Activated B cell treated with CpG ODN at 0.5 μM for 24 hours (primary cell): Measurements from ENCODE around the gene TM4SF4. TPM values are rescaled to one million over a fixed set of nuclear protein-coding genes. Genes with fewer than 3 reads are reported as not detected.

Experiments
- ATAC-seq: fragments of 200-7000 bp; cut with Tn5 transposase; one replicate; pipeline ENCODE4 v1.10.0; 2021; ENCODE audit warnings: low read depth, mild to moderate bottlenecking, moderate library complexity
- CTCF ChIA-PET: fragments of 350-600 bp; sonication (Branson Sonifier 250); formaldehyde crosslinking; loops from one replicate; lab custom pipeline; 2021; ENCODE audit warnings: antibody characterized with exemption; lab: Charles Lee
- POLR2A ChIA-PET: fragments of 350-600 bp; sonication (Branson Sonifier 250); formaldehyde crosslinking; loops from one replicate; lab custom pipeline; 2021; ENCODE audit warnings: antibody characterized with exemption; lab: Charles Lee
- DNase-seq: peaks from one replicate; pipeline ENCODE4 v3.0.0; 2022
- H3K27ac Mint-ChIP-seq: one replicate; pipeline ENCODE4 v1.8.0; 2020; ENCODE audit warnings: mixed read lengths
- H3K27me3 Mint-ChIP-seq: one replicate; pipeline ENCODE4 v1.8.0; 2021; ENCODE audit warnings: mixed read lengths
- H3K36me3 Mint-ChIP-seq: one replicate; pipeline ENCODE4 v1.8.0; 2021; ENCODE audit warnings: low read depth, mixed read lengths
- H3K4me1 Mint-ChIP-seq: one replicate; pipeline ENCODE4 v1.8.0; 2021; ENCODE audit warnings: mixed read lengths
- H3K4me3 Mint-ChIP-seq: one replicate; pipeline ENCODE4 v1.8.0; 2020; ENCODE audit warnings: mild to moderate bottlenecking, mixed read lengths
- H3K9me3 Mint-ChIP-seq: one replicate; pipeline ENCODE4 v1.8.0; 2020; ENCODE audit warnings: mixed read lengths
- intact Hi-C: fragments of 100-400 bp; cut with micrococcal nuclease; formaldehyde crosslinking; loops from one replicate; pipeline ENCODE4 v1.15.1; 2024
- total RNA-seq: library from RNA; stranded (reverse); gene quantifications from 2 replicates; pipeline ENCODE4 v1.2.3, GENCODE V29; 2022
- TF ChIP-seq, protein P1 (sequence below): fragments of 200-600 bp; IDR thresholded peaks from one replicate; pipeline ENCODE4 v1.8.0; 2022; ENCODE audit warnings: antibody characterized with exemption, mild to moderate bottlenecking

The TM4SF4 gene
- total RNA-seq, 1 donor from 2014 or later: not detected

DNA sequence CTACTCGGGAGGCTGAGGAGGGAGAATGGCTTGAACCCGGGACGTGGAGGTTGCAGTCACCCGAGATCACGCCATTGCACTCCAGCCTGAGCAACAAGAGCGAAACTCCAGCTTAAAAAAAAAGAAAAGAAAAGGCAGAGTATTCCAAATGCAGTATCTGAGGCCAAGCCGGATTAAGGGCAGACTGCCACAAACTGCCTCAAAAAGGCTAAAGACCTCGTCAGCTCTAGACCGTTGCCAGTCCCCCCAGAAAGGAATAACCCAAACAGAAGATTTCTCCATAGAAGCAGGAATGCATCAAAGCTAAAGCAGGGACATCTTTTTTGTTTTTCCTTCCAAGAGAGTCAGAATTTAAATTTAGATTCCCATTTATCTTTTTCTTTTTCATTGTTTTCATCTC lies 72.9 kb downstream of the TM4SF4 start:
- TF ChIP-seq, protein P1, sequence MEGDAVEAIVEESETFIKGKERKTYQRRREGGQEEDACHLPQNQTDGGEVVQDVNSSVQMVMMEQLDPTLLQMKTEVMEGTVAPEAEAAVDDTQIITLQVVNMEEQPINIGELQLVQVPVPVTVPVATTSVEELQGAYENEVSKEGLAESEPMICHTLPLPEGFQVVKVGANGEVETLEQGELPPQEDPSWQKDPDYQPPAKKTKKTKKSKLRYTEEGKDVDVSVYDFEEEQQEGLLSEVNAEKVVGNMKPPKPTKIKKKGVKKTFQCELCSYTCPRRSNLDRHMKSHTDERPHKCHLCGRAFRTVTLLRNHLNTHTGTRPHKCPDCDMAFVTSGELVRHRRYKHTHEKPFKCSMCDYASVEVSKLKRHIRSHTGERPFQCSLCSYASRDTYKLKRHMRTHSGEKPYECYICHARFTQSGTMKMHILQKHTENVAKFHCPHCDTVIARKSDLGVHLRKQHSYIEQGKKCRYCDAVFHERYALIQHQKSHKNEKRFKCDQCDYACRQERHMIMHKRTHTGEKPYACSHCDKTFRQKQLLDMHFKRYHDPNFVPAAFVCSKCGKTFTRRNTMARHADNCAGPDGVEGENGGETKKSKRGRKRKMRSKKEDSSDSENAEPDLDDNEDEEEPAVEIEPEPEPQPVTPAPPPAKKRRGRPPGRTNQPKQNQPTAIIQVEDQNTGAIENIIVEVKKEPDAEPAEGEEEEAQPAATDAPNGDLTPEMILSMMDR: no peak
- ChIA-PET CTCF (no interaction called here), POLR2A (no interaction called here)
- Mint-ChIP-seq H3K9me3 (no peaks in the 10 kb centered on the region), H3K4me3 (no peak overlapping the region), H3K27ac (no peak overlapping the region), H3K4me1 (no peaks in the 10 kb centered on the region), H3K27me3 (peaks cover 20% of the 10 kb centered on the region), H3K36me3 (no peaks in the 10 kb centered on the region)
- DNase-seq (no peak), ATAC-seq (no peak)
- intact Hi-C loops: no loop called here

DNA sequence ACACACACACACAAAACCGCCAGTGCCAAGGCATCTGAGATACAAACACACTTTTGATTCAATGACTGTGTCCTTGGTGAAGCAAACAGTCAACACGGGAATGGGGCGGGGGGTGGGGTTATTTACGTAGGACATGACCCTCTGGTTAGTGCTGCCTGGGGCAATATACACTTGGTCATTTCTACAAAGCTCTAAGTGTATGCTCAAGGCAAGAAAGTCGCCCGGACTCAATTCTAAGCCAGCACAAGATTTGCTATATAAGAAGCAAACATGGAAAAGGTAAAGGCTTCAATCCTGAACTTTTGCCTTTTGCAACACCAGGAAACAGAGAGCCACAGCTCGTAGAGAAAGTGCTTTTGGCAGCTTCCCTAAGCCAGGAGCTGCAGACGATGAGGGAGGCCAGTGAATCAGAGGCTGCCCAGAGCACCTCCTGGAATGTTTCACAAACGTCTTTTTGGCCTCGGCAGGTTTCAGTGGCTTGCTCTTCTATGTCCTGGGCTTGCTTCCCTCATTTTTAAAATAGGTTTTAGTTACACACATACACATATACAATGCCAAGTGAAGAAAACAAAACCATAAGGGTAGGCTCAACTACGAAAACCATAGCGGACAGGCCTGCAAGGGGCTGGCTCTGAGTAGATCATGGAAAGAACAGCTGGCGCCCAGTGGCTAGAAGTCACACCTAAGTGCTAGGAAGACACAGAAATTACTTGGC lies 73.6 kb downstream of the TM4SF4 start:
- no peak overlapping the region for H3K27ac Mint-ChIP-seq
- TF ChIP-seq, protein P1: no peak
- DNase-seq (no peak), ATAC-seq (no peak)
- intact Hi-C loops: no loop called here
- H3K9me3 Mint-ChIP-seq: no peaks in the 10 kb centered on the region
- POLR2A ChIA-PET: no interaction called here
- no peaks in the 10 kb centered on the region for H3K36me3 Mint-ChIP-seq
- CTCF ChIA-PET: no interaction called here
- no peaks in the 10 kb centered on the region for H3K4me1 Mint-ChIP-seq
- H3K27me3 Mint-ChIP-seq: peaks cover 17% of the 10 kb centered on the region
- H3K4me3 Mint-ChIP-seq: no peak overlapping the region

GRCh38 chr3:149548669-149549065 lies 74.2 kb downstream of the TM4SF4 start:
- ChIA-PET POLR2A (no interaction called here), CTCF (no interaction called here)
- TF ChIP-seq, protein P1: no peak
- no peaks in the 10 kb centered on the region for H3K9me3 Mint-ChIP-seq
- ATAC-seq (no peak), DNase-seq (no peak)
- H3K4me1 Mint-ChIP-seq: no peaks in the 10 kb centered on the region
- no peak overlapping the region for H3K4me3 Mint-ChIP-seq
- intact Hi-C loops: no loop called here
- H3K27me3 Mint-ChIP-seq: peaks cover 17% of the 10 kb centered on the region
- H3K27ac Mint-ChIP-seq: no peak overlapping the region
- H3K36me3 Mint-ChIP-seq: no peaks in the 10 kb centered on the region

DNA sequence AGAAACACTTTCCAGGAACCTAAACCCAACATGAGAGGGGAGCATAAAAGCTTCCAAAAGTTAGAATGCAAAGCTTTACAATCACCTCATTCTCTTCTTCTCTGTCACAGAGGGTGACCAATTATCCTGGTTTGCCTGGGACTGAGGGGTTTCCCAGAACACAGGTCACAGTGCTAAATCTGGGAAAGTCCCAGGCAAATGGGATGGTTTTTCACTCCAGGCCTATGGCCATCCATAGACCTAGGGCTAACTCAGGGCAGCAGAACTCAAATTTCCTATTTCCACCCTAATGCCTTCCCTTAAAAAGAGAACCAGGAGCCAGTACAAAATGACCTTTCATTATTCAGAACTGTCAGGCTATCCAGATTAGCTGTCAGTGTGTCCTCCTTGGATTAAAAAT lies 77.0 kb downstream of the TM4SF4 start:
- H3K9me3 Mint-ChIP-seq: no peaks in the 10 kb centered on the region
- no peak overlapping the region for H3K27ac Mint-ChIP-seq
- peaks cover 17% of the 10 kb centered on the region for H3K27me3 Mint-ChIP-seq
- ATAC-seq (no peak), DNase-seq (no peak)
- H3K4me3 Mint-ChIP-seq: no peak overlapping the region
- intact Hi-C loops: no loop called here
- TF ChIP-seq, protein P1: no peak
- POLR2A ChIA-PET: no interaction called here
- no peaks in the 10 kb centered on the region for H3K36me3 Mint-ChIP-seq
- no peaks in the 10 kb centered on the region for H3K4me1 Mint-ChIP-seq
- CTCF ChIA-PET: no interaction called here

DNA sequence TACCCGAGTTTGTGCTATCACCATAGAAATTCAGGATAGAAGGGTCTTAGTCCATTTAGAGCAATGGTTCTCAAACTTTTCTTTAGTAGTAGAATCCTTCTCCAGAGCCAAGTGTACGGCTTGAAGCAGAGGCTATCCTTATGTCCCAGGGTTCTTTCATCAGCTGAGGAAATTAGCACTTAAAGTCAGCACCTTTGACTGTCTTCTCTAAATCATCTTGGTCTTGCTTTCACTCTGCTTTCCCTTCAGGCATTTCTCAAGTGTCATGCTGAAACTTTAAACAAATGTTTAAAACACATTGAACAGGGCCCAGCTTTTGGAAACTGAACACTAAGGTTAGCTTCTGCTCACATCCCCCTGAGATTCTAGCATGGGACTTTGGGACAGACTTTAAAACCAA lies 78.2 kb downstream of the TM4SF4 start:
- ATAC-seq: no peak
- no peak for DNase-seq
- Mint-ChIP-seq H3K4me3 (no peak overlapping the region), H3K36me3 (no peaks in the 10 kb centered on the region), H3K27me3 (peaks cover 14% of the 10 kb centered on the region), H3K27ac (no peak overlapping the region), H3K4me1 (no peaks in the 10 kb centered on the region), H3K9me3 (no peaks in the 10 kb centered on the region)
- ChIA-PET CTCF (no interaction called here), POLR2A (no interaction called here)
- TF ChIP-seq, protein P1: no peak
- intact Hi-C loops: no loop called here

Other genes with a start within 250 kb of the TM4SF4 start
- gene TM4SF18, start 141.1 kb upstream of the TM4SF4 start, total RNA-seq: not detected in 2 replicates
- not detected in 2 replicates for gene TM4SF1, start 97.0 kb upstream of the TM4SF4 start, total RNA-seq
- gene WWTR1, start 183.3 kb downstream of the TM4SF4 start, total RNA-seq: 0.66 and 0.73 TPM in 2 replicates